Suppressor macrophage (primary cell): ENCODE measurements around the gene ARHGAP18.
A peak's percentile ranks its signal among the peaks of the same experiment; 100 is the strongest.
"Not testable (repeated sequence)": the region's sequence is repeated elsewhere in the genome, so short reads cannot be mapped to it uniquely, and the experiment has no call there.

Experiments
- DNase-seq, 4 experiments: peaks; one replicate each; pipeline ENCODE4 v3.0.0-alpha.2; 2020 to 2022

ARHGAP18 gene

DNA sequence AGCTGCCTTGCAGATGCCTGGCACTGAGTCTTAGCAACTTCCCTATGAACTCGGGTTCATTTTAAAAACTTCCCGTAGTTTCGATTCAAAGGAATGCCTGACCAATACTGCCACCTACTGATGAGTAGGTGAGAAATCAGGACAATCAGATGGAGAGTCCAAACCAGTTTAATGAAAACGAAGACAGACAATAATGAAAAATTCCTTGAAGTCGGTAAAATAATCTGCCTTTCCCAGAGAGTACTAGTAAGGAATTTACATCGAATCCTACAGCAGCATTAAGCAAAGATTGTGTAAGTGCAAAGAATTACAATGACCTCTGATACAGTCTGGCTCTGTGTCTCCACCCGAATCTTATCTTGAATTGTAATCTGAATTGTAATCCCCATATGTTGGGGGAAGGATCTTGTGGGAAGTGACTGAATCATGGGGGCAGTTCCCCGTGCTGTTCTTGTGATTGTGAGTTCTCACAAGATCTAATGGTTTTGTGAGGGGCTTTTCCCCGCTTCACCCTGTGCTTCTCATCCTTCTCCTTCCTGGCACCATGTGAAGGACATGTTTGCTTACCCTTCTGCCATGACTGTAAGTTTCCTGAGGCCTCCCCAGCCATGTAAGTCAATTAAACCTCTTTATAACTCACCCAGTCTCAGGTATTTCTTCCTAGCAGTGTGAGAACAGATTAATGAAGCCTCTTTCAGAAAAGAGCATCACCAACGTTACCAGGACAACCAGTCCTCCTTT is 134.4 kb downstream of the ARHGAP18 start:
- DNase-seq, result peak; percentile 65 to 84 (median 74)

DNA sequence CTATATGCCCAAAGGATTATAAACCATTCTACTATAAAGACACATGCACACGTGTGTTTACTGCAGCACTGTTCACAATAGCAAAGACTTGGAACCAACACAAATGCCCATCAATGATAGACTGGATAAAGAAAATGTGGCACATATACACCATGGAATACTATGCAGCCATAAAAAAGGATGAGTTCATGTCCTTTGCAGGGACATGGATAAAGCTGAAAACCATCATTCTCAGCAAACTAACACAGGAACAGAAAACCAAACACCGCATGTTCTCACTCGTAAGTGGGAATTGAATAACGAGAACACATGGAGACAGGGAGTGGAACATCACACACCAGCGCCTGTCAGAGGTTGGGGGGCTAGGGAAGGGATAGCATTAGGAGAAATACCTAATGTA is 135.4 kb downstream of the ARHGAP18 start:
- DNase-seq, result not testable (repeated sequence)

- DNase-seq, result not testable (repeated sequence)
These were observed 139.0 kb downstream of the ARHGAP18 start for GRCh38 chr6:129570929-129571328.

GRCh38 chr6:129568015-129568414 is 142.0 kb downstream of the ARHGAP18 start:
- DNase-seq, result no peak

DNA sequence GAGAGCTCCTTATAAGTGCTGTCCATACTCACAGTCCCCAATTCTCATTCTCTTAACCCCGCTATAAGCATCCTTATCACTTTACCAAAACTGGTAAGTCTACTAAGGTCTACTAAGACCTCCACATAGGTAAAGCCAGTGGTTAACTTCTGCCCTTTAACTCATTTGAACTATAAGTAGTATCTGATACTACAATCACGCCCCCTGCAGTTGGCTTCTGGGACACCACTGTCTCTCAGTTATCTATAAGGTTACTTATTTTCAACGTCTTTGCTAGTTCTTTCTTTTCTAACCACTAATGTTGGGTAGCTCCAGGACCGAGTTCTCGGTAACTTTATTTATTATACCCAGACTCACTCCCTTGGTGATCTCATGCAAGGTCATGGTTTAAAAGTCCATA is 142.6 kb downstream of the ARHGAP18 start:
- DNase-seq, result peak; percentile 49 to 60 (median 56)

- DNase-seq, result no peak
These were observed 144.2 kb downstream of the ARHGAP18 start for GRCh38 chr6:129565811-129566210.

DNA sequence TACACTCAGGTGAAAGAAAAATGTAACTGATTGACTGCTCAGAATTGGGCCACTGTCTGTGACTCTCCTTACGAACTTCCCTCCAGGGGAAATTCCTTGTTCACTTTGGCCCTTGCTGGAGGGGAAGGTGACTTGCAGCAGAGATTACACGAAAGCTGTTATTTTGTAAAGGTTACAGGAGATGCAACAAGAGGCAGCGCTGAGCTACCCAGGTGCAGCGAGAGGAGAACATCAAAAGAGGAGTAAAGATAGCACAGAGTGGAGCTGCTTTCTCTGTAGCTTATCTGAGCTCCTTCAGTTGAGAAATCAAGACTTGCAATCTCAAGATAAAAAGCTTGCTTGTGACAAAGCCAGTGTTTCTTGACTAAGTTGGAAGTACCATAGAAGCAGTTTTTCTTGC is 144.6 kb downstream of the ARHGAP18 start:
- DNase-seq, result no peak

DNA sequence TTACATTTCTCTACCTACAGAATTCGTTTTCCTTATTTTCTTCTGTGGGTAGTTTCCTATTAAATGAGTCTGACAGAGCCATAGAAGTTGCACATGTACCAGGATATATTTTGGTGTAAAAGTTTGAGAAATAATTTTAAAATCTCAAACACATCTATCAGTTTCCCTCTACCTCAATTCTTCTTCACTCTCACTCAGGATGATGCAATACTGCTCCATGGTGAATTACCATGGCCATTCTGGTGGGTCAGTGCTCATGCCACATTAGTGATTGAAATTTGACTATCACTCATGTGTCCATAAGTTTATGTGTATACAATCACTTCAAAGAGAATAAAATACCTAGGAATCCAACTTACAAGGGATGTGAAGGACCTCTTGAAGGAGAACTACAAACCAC is 151.7 kb downstream of the ARHGAP18 start:
- DNase-seq, result no peak

GRCh38 chr6:129555206-129555832 is 154.7 kb downstream of the ARHGAP18 start:
- no peak for DNase-seq

DNA sequence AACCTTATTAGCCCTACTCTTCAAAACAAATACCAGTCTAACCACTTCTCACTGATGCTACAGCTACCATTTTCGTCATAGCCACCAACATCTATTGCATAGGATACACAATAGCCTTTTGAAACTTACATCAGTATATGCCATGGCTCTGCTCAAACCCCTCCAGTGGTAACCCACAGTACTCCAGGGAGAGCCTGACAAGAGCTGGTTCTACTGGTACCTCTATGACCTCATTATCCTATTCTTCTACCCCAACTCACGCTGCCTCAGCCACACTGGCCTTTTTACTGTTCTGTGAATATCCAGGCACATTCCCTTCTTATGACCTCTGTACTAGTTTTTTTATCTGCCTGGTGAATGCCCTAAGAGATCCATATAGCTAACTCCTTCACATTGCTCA is 157.6 kb downstream of the ARHGAP18 start:
- DNase-seq, result no peak

- DNase-seq, result no peak
These were observed 158.5 kb downstream of the ARHGAP18 start for GRCh38 chr6:129551486-129551885.

- DNase-seq, result no peak
These were observed 163.3 kb downstream of the ARHGAP18 start for GRCh38 chr6:129546702-129547101.

DNA sequence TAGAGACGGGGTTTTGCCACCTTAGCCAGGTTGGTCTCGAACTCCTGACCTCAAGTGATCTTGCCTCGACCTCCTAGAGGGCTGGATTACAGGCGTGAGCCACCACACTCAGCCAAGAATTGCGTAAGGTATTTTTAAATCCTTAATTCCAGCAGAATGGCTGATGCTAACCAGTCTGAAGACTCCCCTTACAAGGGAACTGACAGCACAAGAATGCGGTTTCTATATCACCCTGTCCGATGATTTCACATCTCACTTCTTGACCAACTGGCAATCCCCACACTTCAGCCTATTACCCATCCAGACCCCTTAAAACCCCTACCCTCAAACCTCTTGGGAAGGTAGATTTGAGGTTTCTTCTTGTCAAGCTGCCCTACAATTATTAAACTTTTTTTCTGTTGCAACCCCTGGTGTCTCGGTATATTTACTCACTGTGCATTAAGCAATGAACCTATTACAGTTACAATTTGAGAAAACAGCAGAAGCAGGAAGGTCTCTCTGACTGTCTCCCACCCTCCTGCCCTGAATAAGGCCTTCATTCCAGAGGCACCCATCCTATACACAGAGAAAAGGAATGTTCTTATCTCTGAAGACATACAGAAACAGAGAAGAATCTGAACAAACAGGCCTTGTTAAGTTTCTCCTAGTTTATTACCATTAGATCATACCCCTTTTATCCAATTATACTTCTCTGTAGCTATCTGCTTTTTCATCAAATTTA is 164.9 kb downstream of the ARHGAP18 start:
- no peak for DNase-seq

- DNase-seq, result peak in 2 of 4 experiments; percentile 11 to 30
These were observed 166.0 kb downstream of the ARHGAP18 start for GRCh38 chr6:129543981-129544380.

DNA sequence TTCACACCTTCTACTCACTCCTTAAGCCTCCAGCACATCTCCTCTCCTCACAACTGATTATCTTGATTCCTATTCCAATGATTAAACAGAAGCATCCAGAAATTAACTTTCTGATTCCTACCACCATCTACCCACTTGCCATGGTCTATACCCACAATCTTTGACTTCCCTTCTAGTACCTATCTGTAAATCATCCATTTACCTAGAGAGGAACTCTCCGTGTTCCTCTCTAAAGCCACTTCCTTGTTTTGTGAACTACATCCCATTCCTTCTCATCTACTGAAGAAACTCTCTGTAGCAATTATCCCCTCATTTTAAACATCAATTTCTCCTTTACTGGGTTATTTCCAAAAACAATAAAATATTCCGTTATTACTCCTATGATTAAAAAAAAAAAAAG is 167.3 kb downstream of the ARHGAP18 start:
- peak in 2 of 4 experiments; percentile 8 to 19 for DNase-seq

DNA sequence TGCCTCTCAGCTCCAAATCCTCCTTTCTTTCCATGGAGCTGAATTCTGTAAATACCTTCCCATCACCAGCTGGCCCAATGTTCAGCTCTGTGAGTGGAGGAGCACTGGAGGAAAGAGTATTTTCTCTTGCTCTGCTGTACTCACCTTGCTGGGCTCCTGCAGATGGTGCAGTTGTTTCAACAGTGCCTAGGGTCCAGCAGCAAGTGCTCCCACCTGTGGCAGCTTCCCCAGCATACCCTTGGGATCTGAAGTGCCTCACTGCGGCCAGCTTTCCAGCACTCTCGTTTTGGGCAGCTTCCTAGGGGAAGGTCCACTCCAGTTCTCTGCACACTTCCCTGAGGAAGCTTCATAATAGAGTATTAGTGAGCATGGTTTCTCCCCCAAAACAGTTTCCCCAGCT is 170.9 kb downstream of the ARHGAP18 start:
- no peak for DNase-seq

GRCh38 chr6:129536271-129536670 is 173.7 kb downstream of the ARHGAP18 start:
- DNase-seq, result no peak

- DNase-seq, result no peak
These were observed 175.1 kb downstream of the ARHGAP18 start for GRCh38 chr6:129534926-129535325.
